DND-41 (cell line): ENCODE data around the gene CDK11B.

Experiments
- EZH2 ChIP-seq: IDR thresholded peaks from 3 replicates; pipeline ENCODE4 v1.6.1; 2012; ENCODE audit warnings: borderline replicate concordance, low read depth, mild to moderate bottlenecking, moderate library complexity, low read length, inconsistent platforms; ENCODE audit not compliant: severe bottlenecking
- TF ChIP-seq, protein P1 (sequence below): IDR thresholded peaks from 2 replicates; pipeline ENCODE4 v1.5.1; 2012; ENCODE audit warnings: borderline replicate concordance, low read length, moderate library complexity, mild to moderate bottlenecking; ENCODE audit not compliant: poor library complexity, severe bottlenecking; ENCODE audit errors: extremely low read depth

DNA sequence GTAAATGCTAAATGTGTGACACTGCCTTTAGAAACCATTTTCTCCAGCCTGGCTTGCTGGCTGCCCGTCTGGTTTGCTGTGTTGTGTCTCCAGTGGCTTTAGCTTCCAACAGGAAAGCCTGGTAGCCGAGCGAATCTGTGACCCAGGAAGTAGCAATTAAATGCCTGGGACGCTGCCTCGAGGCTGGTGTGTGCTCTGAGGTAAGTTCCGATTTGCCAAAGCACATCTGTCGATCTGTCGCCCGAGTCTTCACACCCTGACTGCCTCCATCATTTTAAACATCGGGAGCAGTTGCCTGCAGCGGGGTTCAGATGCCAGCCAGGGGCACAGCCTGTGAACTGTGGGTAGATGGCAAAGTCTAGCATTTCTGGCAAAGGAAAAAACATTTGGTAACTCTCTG, 41.3 kb downstream of the CDK11B start:
- TF ChIP-seq EZH2, result no peak
- TF ChIP-seq, protein P1, sequence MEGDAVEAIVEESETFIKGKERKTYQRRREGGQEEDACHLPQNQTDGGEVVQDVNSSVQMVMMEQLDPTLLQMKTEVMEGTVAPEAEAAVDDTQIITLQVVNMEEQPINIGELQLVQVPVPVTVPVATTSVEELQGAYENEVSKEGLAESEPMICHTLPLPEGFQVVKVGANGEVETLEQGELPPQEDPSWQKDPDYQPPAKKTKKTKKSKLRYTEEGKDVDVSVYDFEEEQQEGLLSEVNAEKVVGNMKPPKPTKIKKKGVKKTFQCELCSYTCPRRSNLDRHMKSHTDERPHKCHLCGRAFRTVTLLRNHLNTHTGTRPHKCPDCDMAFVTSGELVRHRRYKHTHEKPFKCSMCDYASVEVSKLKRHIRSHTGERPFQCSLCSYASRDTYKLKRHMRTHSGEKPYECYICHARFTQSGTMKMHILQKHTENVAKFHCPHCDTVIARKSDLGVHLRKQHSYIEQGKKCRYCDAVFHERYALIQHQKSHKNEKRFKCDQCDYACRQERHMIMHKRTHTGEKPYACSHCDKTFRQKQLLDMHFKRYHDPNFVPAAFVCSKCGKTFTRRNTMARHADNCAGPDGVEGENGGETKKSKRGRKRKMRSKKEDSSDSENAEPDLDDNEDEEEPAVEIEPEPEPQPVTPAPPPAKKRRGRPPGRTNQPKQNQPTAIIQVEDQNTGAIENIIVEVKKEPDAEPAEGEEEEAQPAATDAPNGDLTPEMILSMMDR, result no peak
